ENCODE data around the gene TNFRSF19. TPM values are rescaled to one million over a fixed set of nuclear protein-coding genes. Genes with fewer than 3 reads are reported as not detected.
"Not testable (repeated sequence)": the region's sequence is repeated elsewhere in the genome, so short reads cannot be mapped to it uniquely, and the experiment has no call there.

TNFRSF19 gene
- total RNA-seq, 1 donor from 2014 or later, result 1.6 TPM

DNA sequence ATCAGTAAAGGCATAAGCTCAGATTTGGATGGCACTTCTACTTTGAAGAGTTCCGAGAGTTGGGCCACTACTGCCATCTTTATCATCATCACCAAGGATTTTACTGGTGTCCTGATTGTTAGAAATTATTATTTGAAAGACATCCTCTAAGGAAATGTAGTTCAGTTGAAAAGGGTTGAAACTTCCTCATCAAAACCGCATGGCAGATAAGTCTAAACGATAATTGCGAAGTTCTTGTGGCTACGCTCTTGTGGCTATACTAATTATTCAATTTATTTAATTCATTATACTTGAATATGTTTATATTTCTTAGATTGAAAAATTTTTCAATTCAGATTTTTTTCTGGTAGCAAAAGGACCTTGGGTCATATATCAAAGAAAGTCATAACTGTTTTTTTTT, 22.4 kb downstream of the TNFRSF19 start:
- no peaks in the 10 kb centered on the region for H3K36me3 Mint-ChIP-seq (ENCODE audit: unreplicated experiment)
- TF ChIP-seq, protein P1, sequence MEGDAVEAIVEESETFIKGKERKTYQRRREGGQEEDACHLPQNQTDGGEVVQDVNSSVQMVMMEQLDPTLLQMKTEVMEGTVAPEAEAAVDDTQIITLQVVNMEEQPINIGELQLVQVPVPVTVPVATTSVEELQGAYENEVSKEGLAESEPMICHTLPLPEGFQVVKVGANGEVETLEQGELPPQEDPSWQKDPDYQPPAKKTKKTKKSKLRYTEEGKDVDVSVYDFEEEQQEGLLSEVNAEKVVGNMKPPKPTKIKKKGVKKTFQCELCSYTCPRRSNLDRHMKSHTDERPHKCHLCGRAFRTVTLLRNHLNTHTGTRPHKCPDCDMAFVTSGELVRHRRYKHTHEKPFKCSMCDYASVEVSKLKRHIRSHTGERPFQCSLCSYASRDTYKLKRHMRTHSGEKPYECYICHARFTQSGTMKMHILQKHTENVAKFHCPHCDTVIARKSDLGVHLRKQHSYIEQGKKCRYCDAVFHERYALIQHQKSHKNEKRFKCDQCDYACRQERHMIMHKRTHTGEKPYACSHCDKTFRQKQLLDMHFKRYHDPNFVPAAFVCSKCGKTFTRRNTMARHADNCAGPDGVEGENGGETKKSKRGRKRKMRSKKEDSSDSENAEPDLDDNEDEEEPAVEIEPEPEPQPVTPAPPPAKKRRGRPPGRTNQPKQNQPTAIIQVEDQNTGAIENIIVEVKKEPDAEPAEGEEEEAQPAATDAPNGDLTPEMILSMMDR (IDR thresholded peaks at IDR 0.05), result no peak
- DNase-seq (ENCODE audit: extremely low spot score, unreplicated experiment), result no peak
- H3K27me3 Mint-ChIP-seq (ENCODE audit: unreplicated experiment), result peaks cover 7% of the 10 kb centered on the region
- peaks cover 6% of the 10 kb centered on the region for H3K4me1 Mint-ChIP-seq (ENCODE audit: unreplicated experiment)
- no peaks in the 10 kb centered on the region for H3K9me3 Mint-ChIP-seq (ENCODE audit: unreplicated experiment)
- H3K4me3 Mint-ChIP-seq (ENCODE audit: unreplicated experiment), result no peak overlapping the region
- no peak overlapping the region for H3K27ac Mint-ChIP-seq (ENCODE audit: unreplicated experiment)

DNA sequence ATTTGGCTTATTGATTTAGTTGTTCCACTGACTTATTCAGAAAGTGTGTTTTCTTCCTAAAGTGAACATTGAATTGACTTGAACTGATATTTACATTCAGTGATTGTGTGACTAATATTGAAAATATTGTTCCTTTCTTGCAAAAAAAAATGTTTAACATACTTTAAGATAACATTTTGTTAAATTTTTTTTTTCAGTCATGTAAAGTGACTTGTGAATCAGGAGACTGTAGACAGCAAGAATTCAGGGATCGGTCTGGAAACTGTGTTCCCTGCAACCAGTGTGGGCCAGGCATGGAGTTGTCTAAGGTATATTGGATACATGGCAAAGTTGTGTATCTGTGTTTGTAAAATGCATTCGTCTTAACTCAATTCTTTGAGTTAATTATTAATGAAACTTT, 22.9 kb downstream of the TNFRSF19 start:
- H3K4me1 Mint-ChIP-seq (ENCODE audit: unreplicated experiment), result peaks cover 6% of the 10 kb centered on the region

DNA sequence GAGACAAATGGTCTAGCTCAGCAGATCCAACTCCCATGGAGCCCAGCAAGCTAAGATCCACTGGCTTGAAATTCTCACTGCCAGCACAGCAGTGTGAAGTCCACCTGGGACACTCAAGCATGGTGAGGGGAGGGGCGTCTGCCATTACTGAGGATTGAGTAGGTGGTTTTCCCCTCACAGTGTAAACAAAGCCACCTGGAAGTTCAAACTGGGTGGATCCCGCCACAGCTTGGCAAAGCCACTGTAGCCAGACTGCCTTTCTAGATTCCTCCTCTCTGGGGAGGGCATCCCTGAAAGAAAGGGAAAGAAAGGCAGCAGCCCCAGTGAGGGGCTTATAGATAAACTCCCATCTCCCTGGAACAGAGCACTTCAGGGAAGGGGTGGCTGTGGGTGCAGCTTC, 24.1 kb downstream of the TNFRSF19 start:
- not testable (repeated sequence) for H3K4me1 Mint-ChIP-seq (ENCODE audit: unreplicated experiment); H3K27ac Mint-ChIP-seq (ENCODE audit: unreplicated experiment); H3K36me3 Mint-ChIP-seq (ENCODE audit: unreplicated experiment); DNase-seq (ENCODE audit: extremely low spot score, unreplicated experiment); H3K4me3 Mint-ChIP-seq (ENCODE audit: unreplicated experiment); H3K9me3 Mint-ChIP-seq (ENCODE audit: unreplicated experiment); H3K27me3 Mint-ChIP-seq (ENCODE audit: unreplicated experiment)

More for the DNA sequence above, 22.9 kb downstream of the TNFRSF19 start:
- DNase-seq (ENCODE audit: extremely low spot score, unreplicated experiment), result no peak
- Mint-ChIP-seq H3K4me3 (ENCODE audit: unreplicated experiment) (no peak overlapping the region), H3K27ac (ENCODE audit: unreplicated experiment) (no peak overlapping the region), H3K36me3 (ENCODE audit: unreplicated experiment) (no peaks in the 10 kb centered on the region), H3K9me3 (ENCODE audit: unreplicated experiment) (no peaks in the 10 kb centered on the region), H3K27me3 (ENCODE audit: unreplicated experiment) (peaks cover 7% of the 10 kb centered on the region)
- TF ChIP-seq, protein P1 (IDR thresholded peaks at IDR 0.05), result no peak

DNA sequence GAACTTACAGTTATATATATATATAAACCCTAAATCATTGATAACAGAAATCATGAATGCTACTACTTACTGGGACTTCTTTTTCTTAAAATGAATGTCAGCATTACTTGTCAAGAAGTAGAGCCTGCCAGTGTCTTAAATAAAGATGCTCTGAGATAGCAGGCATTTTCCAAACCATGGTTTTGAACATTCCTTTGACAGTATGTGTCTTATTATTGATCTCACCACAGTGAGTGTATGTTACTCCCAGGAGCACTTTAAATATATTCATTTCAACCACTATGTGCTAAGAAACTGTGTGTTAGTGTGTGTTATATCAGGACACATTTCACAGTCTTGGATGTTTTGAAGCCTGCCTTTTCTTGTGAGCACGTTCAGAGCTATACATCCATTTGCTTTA, 28.2 kb downstream of the TNFRSF19 start:
- H3K9me3 Mint-ChIP-seq (ENCODE audit: unreplicated experiment), result no peaks in the 10 kb centered on the region
- TF ChIP-seq, protein P1 (IDR thresholded peaks at IDR 0.05), result no peak
- H3K4me3 Mint-ChIP-seq (ENCODE audit: unreplicated experiment), result no peak overlapping the region
- peaks cover 2% of the 10 kb centered on the region for H3K4me1 Mint-ChIP-seq (ENCODE audit: unreplicated experiment)
- no peak overlapping the region for H3K27ac Mint-ChIP-seq (ENCODE audit: unreplicated experiment)
- no peaks in the 10 kb centered on the region for H3K27me3 Mint-ChIP-seq (ENCODE audit: unreplicated experiment)
- DNase-seq (ENCODE audit: extremely low spot score, unreplicated experiment), result no peak
- H3K36me3 Mint-ChIP-seq (ENCODE audit: unreplicated experiment), result no peaks in the 10 kb centered on the region

DNA sequence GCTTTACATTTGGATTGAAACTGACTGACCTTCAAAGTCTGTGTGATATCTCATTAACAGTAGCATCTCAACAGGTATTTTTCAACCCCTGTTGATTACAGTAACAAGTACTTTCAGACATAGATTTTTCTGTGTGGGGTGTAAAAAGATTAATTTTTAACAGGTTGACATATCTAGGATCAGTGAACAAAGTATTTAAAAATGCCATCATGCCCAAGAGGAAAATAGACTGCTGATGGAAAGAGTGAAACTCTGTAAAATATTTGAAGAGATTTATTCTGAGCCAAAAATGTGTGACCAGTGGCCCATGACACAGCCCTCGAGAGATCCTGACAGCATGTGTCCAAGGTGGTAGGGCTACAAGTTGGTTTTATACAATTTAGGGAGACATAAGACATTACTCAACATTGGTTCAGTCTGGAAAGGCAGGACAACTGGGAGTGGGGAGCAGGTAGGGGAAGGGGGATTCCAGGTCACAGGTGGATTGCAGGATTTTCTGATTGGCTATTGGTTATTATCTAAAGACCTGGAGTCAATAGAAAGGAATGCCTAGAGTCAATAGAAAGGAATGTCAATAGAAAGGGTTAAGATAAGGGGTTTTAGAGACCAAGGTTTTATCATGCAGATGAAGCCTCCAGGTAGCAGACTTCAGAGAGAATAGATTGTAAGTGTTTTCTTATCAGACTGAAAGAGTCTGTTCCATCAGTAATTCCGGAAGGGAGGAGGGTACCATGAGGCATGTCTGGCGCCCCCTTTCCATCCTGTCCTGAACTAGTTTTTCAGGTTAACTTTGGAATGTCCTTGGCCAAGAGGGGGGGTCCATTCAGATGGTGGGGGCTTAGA, 29.1 kb downstream of the TNFRSF19 start:
- no peak overlapping the region for H3K27ac Mint-ChIP-seq (ENCODE audit: unreplicated experiment)
- no peaks in the 10 kb centered on the region for H3K9me3 Mint-ChIP-seq (ENCODE audit: unreplicated experiment)
- H3K27me3 Mint-ChIP-seq (ENCODE audit: unreplicated experiment), result no peaks in the 10 kb centered on the region
- no peaks in the 10 kb centered on the region for H3K4me1 Mint-ChIP-seq (ENCODE audit: unreplicated experiment)
- TF ChIP-seq, protein P1 (IDR thresholded peaks at IDR 0.05), result no peak
- no peaks in the 10 kb centered on the region for H3K36me3 Mint-ChIP-seq (ENCODE audit: unreplicated experiment)
- DNase-seq (ENCODE audit: extremely low spot score, unreplicated experiment), result no peak
- no peak overlapping the region for H3K4me3 Mint-ChIP-seq (ENCODE audit: unreplicated experiment)
